Measurements from ENCODE around the gene GNG7.
"Not testable (repeated sequence)": the region's sequence is repeated elsewhere in the genome, so short reads cannot be mapped to it uniquely, and the experiment has no call there.

The GNG7 gene

DNA sequence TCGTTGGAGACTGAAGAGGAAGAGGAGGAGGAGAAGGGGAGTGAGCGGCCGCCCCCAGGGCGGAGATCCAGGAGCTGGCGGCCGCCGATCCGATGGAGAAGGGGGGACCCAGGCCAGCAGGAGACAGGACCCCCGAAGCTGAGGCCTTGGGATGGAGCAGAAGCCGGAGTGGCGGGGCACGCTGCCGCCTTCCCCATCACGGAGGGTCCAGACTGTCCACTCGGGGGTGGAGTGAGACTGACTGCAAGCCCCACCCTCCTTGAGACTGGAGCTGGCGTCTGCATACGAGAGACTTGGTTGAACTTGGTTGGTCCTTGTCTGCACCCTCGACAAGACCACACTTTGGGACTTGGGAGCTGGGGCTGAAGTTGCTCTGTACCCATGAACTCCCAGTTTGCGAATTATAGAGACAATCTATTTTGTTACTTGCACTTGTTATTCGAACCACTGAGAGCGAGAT, 224.7 kb downstream of the GNG7 start:
- DNase-seq: no peak

DNA sequence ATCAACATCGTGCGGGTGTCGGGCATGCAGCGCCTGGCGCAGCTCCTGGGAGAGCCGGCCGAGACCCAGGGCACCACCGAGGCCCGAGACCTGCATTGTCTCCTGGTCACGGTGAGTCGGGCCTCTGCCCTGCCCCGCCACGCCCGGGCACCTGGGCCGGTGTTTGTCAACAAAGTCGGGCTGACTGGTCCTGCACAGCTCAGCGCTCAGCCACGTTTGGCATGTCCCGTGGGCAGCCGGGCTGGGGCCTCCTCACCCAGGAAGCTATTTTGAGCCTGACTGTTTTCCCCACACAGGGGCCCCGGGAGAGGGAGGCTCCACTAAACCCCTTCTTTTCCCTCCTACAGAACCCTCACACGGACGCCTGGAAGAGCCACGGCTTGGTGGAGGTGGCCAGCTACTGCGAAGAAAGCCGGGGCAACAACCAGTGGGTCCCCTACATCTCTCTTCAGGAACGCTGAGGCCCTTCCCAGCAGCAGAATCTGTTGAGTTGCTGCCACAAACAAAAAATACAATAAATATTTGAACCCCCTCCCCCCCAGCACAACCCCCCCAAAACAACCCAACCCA, 225.3 kb downstream of the GNG7 start:
- DNase-seq: no peak

DNA sequence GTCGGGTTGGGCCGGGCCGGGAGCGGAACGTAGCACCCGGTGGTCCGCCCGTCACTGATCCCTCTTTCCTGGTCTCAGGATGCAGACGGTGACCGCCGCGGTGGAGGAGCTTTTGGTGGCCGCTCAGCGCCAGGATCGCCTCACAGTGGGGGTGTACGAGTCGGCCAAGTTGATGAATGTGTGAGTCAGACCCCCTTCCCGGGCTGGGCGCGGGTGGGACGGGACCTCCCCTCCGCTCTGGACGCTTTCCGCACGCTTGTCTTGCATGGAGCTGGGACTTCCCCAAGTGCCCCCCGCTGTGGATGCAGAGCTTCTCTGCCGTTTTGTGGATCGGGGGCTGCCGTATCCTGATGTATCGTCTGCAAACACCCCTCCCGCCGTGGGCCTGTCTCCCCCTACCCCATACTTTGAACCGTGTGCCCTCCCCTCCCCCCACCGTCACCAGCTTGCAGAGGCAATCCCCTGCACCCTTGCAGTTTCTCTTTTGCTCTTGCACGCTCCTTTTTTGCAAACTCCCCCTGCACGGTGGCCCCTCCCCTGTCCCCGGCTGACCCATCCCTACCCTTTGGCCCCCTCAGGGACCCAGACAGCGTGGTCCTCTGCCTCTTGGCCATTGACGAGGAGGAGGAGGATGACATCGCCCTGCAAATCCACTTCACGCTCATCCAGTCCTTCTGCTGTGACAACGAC, 225.9 kb downstream of the GNG7 start:
- DNase-seq: no peak

DNA sequence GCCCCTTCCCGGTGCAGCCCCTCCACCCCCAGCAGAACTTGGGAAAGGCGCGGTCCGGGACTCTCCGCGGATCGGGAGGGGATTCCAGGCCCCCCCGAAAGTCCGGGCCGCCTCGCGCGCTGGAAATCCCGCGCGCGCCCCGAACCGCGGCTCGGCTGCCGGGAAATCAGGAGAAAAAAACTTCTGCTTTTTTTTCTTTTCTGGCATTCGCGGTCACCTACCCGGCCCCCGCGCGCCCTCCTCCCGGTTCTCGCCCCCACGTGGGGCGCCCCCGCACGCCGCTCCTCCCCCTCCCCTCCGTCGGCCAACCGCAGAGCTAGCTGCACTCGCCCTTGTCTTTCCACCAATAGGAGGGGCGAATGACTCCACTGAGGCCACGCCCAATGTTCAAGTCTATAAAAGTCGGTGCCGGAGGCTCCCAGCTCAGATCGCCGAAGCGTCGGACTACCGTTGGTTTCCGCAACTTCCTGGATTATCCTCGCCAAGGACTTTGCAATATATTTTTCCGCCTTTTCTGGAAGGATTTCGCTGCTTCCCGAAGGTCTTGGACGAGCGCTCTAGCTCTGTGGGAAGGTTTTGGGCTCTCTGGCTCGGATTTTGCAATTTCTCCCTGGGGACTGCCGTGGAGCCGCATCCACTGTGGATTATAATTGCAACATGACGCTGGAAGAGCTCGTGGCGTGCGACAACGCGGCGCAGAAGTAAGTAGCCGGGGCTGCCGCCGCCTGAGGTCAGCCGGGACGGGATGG, 226.6 kb downstream of the GNG7 start, which contains the start of gene GADD45B:
GADD45B (plus strand) TSS at position 426 of the 749 bp plus-strand sequence; CDS start at position 658, 232 bp downstream.
- DNase-seq: peak; percentile 90

GRCh38 chr19:2475018-2475701, 227.3 kb downstream of the GNG7 start:
- DNase-seq: no peak

GRCh38 chr19:2474232-2475017, 228.1 kb downstream of the GNG7 start:
- DNase-seq: no peak

GRCh38 chr19:2469915-2470200, 232.6 kb downstream of the GNG7 start:
- not testable (repeated sequence) for DNase-seq

DNA sequence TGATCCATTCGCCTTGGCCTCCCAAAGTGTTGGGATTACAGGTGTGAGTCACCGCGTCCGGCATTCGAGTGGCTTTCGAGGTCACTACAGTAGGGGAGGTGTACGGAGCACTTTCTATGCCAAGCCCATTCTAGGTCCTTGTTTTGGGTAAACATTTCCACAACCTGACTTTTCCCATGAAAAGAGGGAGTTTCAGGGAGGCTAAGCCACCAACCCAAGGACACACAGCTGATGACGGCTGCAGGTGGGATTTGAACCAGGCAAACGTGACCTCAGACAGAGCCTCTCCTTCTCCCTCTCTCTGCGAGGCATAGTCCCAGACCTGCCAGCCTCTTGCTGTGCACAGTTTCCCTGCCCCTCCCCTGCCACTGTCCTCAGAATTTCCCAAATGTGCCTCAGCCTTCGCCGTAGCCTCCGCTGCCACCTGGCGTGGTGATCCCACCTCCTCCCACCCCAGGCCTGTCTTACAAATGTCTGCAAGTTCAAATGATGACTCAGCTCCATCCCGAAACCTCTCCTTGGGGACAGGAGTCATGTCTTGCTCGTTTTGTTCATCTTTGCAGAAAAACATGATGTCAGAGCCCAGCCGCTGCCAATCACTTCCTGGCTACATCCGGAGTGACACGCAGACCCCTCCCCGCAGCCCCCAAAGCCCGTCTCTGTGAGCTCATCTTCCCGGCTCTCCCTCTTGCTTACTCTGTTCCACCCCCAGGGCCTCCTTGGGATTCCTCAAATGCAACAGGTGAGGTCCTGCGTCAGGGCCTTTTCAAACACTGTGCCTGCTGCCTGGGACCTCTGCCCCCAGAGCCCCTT, 233.2 kb downstream of the GNG7 start:
- DNase-seq: no peak

DNA sequence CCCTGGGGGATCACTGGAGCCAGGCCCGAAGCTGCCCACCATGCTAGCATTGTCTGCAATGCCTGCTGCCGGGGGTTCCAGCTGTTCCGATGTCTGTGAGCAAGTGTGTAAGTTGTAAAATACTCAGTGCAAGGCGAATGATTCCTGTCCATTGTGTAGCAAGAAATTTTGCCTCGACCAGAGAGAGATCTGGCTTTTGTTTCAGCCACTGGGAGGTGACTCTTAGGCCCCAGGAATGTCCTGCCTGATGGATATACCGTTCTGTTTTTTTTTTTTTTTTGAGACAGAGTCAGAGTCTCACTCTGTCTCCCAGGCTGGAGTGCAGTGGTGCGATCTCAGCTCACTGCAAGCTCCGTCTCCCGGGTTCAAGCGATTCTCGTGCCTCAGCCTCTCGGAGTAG, 233.9 kb downstream of the GNG7 start:
- no peak for DNase-seq

DNA sequence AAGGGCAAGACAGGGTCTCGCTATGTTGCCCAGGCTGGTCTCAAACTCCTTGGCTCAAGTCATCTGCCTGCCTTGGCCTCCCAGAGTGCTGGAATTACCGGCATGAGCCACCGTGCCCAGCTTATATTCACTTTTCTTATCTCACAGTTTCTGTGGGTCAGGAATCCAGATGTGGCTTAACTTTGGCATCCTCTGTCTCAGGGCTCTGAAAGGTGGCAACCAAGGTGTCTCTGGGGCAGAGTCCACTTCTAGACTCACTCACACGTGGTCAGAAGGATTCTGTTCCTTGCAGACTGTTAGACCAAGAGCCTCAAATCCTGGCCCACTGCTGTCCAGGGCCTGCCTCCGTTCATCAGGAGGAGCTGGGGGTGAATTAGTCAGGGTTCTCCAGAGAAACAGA, 238.1 kb downstream of the GNG7 start:
- no peak for DNase-seq

GRCh38 chr19:2463694-2464093, 238.8 kb downstream of the GNG7 start:
- not testable (repeated sequence) for DNase-seq

DNA sequence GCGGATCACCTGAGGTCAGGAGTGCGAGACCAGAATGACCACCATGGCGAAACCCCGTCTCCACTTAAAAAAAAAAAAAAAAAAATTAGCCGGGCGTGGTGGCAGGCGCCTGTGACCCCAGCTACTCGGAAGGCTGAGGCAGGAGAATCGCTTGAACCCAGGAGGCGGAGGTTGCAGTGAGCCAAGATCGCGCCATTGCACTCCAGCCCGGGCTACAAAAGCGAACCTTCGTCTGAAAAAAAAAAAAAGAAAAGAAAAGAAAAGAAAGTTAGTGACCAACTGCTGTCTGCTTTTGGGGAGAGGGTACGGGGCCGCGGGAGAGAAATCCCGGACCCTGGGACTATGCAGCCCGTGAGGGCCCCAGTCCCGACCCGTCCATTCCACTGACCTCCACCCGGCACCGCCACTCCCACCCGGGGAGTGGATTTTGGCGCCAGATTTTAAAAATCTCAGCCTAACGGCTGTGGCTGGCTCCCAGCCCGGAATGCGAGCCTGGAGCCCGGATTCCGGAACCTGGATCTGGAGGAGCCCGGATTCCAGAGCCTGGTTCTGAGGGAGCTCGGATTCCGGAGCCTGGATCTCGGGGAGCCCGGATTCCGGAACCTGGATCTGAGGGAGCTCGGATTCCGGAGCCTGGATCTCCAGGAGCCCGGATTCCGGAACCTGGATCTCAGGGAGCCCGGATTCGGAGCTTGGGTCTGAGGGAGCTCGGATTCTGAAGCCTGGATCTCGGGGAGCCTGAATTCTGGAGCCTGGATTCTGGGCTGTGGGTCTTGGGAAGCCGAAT, 239.7 kb downstream of the GNG7 start:
- peak; percentile 82 for DNase-seq

DNA sequence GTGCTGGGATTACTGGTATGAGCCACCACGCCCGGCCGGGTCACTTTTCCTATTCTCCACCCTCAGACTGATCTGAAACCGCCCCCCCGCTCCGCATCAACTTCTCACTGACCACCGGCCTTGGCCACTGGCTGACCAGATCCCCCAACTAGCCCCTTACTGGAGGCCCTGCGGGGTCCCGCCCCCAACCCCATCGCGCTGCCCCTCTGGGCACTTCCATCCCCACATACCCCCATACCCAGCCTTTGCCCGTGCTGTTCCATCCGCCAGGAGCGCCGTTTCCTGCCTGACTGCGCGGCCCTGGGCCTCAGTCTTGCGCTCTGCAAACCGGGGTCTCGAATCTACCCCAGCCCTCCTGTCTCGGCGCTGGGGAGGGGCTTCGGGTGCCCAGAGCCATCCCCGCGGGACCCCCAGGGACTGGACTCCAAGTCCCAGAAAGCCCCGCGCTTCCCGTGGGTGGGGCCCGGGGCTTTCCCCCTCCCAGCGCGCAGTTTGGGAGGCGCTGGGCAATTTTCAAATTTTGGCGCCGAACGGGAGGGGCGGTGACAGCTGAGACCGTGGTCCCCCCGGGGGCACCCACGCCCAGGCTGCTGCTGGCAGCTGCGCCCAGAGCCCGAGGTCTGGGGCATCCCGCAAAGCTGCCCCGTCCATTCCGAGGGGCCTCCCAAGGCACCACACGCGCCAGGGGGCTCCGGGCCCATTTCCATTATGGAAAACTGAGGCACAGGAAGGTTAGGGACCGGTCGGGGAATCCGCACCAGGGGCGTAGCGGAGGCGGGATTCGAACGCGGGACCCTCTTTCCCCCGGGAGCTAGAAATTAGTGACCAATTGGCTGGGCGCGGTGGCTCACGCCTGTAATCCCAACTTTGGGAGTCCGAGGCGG, 240.5 kb downstream of the GNG7 start:
- DNase-seq: peak; percentile 41
